ENCODE data around the gene TEX101. TPM values are rescaled to one million over a fixed set of nuclear protein-coding genes. Genes with fewer than 3 reads are reported as not detected.

Gene TEX101
- total and polyA plus RNA-seq, 5 donors from 2014 or later: not detected

DNA sequence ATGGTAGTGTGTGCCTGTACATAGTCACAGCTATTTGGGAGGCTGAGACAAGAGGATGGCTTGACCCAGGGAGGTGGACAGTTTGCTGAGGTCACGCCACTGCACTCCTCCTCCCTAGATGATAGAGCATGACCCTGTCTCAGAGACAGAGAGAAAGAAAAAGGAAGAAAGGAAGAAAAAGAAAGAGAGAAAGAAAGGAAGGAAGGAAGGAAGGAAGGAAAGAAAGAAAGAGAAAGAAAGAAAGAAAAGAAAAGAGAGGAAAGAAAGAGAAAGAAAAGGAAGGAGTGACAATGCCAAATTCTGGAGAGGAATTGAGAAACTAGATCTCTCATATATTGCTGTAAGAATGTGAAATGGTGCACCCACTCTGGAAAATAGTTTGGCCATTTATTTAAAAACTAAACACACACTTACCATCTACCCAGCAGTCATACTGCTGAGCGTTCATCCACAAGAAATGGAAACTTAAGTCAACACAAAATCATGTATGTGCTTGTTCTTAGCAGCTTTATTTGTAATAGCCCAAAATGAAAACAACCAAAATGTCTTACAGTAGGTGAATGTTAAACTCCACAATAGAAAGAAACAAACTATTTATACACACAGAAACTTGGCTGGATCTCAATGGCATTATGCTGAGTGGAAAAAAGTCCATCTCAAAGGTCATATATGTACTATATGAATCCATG, 7.5 kb downstream of the TEX101 start:
- H3K36me3 ChIP-seq (ENCODE audit: control insufficient read depth, insufficient read depth, low read length): no peaks in the 10 kb centered on the region
- H3K27ac ChIP-seq (ENCODE audit: insufficient read depth, low read length, poor library complexity, severe bottlenecking): no peak overlapping the region
- DNase-seq: no peak
- peaks cover 4% of the 10 kb centered on the region for H3K27me3 Mint-ChIP-seq
- H3K9me3 ChIP-seq (ENCODE audit: control insufficient read depth in 2 of 2, low read length in 2 of 2): no peaks in the 10 kb centered on the region
- H3K27me3 ChIP-seq (ENCODE audit: control insufficient read depth, insufficient read depth, low read length): peaks cover 4% of the 10 kb centered on the region
- H3K4me1 ChIP-seq (ENCODE audit: control insufficient read depth, insufficient read depth, low read length, poor library complexity, severe bottlenecking): no peaks in the 10 kb centered on the region
- peaks cover 0 to 12% (median 6%) of the 10 kb centered on the region in 4 donors for H3K4me1 Mint-ChIP-seq
- no peak for ATAC-seq (ENCODE audit: low read depth in 2 of 2)
- H3K36me3 Mint-ChIP-seq: no peaks in the 10 kb centered on the region
- no peak overlapping the region for H3K27ac Mint-ChIP-seq
- H3K4me3 Mint-ChIP-seq: no peak overlapping the region
- no peak overlapping the region for H3K4me3 ChIP-seq (ENCODE audit: low read depth, low read length)
- peaks cover 0 to 1% (median 0%) of the 10 kb centered on the region in 7 donors for H3K9me3 Mint-ChIP-seq

DNA sequence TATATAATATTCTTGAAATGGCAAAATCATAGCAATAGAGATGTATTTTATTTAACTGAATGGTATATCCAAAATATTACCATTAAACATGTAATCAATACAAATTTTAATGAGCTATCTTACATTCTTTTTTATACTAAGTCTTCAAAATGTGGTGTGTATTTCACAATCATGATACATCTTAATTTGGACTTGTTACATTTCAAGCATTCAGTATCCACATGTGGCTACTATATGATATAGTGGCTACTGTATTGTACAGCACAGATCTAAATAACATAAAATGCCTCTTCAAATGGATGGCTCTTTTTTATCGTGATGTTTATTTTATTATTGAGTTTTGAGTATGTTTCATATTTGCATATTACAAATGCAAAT, 8.0 kb downstream of the TEX101 start:
- Histone ChIP-seq H3K4me3 (ENCODE audit: low read depth, low read length) (no peak overlapping the region), H3K27me3 (ENCODE audit: control insufficient read depth, insufficient read depth, low read length) (peaks cover 4% of the 10 kb centered on the region), H3K9me3 (ENCODE audit: control insufficient read depth in 2 of 2, low read length in 2 of 2) (no peaks in the 10 kb centered on the region), H3K4me1 (ENCODE audit: control insufficient read depth, insufficient read depth, low read length, poor library complexity, severe bottlenecking) (no peaks in the 10 kb centered on the region), H3K36me3 (ENCODE audit: control insufficient read depth, insufficient read depth, low read length) (no peaks in the 10 kb centered on the region), H3K27ac (ENCODE audit: insufficient read depth, low read length, poor library complexity, severe bottlenecking) (no peak overlapping the region)
- Mint-ChIP-seq H3K36me3 (no peaks in the 10 kb centered on the region), H3K27ac (no peak overlapping the region), H3K9me3 (peaks cover 0 to 1% (median 0%) of the 10 kb centered on the region in 7 donors), H3K4me1 (peaks cover 0 to 12% (median 6%) of the 10 kb centered on the region in 4 donors), H3K4me3 (no peak overlapping the region), H3K27me3 (peaks cover 4% of the 10 kb centered on the region)
- DNase-seq: no peak
- ATAC-seq (ENCODE audit: low read depth in 2 of 2): no peak

- H3K4me1 Mint-ChIP-seq: peaks cover 0 to 12% (median 6%) of the 10 kb centered on the region in 4 donors
- H3K9me3 Mint-ChIP-seq: peaks cover 0 to 1% (median 0%) of the 10 kb centered on the region in 7 donors
- H3K36me3 Mint-ChIP-seq: no peaks in the 10 kb centered on the region
- H3K4me3 Mint-ChIP-seq: no peak overlapping the region
- Histone ChIP-seq H3K27me3 (ENCODE audit: control insufficient read depth, insufficient read depth, low read length) (peaks cover 4% of the 10 kb centered on the region), H3K27ac (ENCODE audit: insufficient read depth, low read length, poor library complexity, severe bottlenecking) (no peak overlapping the region), H3K4me3 (ENCODE audit: low read depth, low read length) (no peak overlapping the region), H3K9me3 (ENCODE audit: control insufficient read depth in 2 of 2, low read length in 2 of 2) (no peaks in the 10 kb centered on the region), H3K4me1 (ENCODE audit: control insufficient read depth, insufficient read depth, low read length, poor library complexity, severe bottlenecking) (no peaks in the 10 kb centered on the region), H3K36me3 (ENCODE audit: control insufficient read depth, insufficient read depth, low read length) (no peaks in the 10 kb centered on the region)
- no peak for DNase-seq
- ATAC-seq (ENCODE audit: low read depth in 2 of 2): no peak
- no peaks in the 10 kb centered on the region for H3K27me3 Mint-ChIP-seq
- no peak overlapping the region for H3K27ac Mint-ChIP-seq
These were observed 9.1 kb downstream of the TEX101 start for GRCh38 chr19:43423779-43424178.

DNA sequence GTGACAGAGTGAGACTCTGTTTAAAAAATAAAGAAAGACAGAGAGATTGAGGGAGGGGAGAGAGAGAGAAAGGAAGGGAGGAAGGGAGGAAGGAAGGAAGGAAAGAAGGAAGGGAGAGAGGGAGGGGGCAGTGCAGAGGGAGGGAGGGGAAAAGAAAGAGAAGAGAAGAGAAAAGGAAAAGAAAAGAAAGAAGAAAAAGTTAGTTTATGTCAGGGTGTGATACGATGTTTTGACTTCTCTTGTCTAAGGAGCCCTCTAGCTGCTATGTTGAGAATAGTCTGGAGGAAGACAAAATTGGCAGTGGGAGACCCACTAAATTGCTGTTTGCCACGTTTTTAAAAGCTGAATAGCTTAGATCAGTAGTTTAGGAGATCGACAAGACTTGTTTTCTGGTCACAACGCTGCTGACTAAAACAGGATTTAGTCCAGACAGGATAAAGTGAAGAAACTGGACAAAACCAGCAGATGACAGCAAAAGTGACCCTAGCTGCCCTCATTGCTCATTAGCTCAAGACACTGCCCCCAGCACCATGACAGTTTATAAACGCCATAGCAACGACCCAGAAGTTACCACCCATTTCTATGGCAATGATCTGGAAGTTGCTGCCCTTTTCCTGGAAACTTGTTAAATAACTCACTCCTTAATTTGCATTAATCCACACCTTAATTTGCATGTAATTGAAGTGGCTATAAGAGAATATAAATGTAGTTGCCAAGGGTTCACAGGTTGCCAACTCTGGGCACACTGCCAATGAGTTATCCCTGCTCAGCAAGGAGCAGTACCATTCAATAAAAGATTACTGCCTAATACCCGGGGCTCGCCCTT, 11.1 kb downstream of the TEX101 start:
- H3K4me3 Mint-ChIP-seq: no peak overlapping the region
- peak overlapping the region; percentile 3 to 62 (median 35) for H3K27ac Mint-ChIP-seq
- H3K4me3 ChIP-seq (ENCODE audit: low read depth, low read length): no peak overlapping the region
- H3K27ac ChIP-seq (ENCODE audit: insufficient read depth, low read length, poor library complexity, severe bottlenecking): no peak overlapping the region
- no peaks in the 10 kb centered on the region for H3K9me3 ChIP-seq (ENCODE audit: control insufficient read depth in 2 of 2, low read length in 2 of 2)
- no peaks in the 10 kb centered on the region for H3K27me3 Mint-ChIP-seq
- H3K36me3 Mint-ChIP-seq: no peaks in the 10 kb centered on the region
- peaks cover 4% of the 10 kb centered on the region for H3K27me3 ChIP-seq (ENCODE audit: control insufficient read depth, insufficient read depth, low read length)
- no peaks in the 10 kb centered on the region for H3K36me3 ChIP-seq (ENCODE audit: control insufficient read depth, insufficient read depth, low read length)
- H3K4me1 ChIP-seq (ENCODE audit: control insufficient read depth, insufficient read depth, low read length, poor library complexity, severe bottlenecking): peaks cover 8% of the 10 kb centered on the region
- H3K4me1 Mint-ChIP-seq: peaks cover 7 to 20% (median 12%) of the 10 kb centered on the region in 4 donors
- peaks cover 0 to 1% (median 0%) of the 10 kb centered on the region in 7 donors for H3K9me3 Mint-ChIP-seq
- DNase-seq (peak in 1 of 3 donors; percentile 23), ATAC-seq (ENCODE audit: low read depth in 2 of 2) (no peak)

- Mint-ChIP-seq H3K36me3 (no peaks in the 10 kb centered on the region), H3K4me3 (no peak overlapping the region), H3K4me1 (peaks cover 11 to 34% (median 23%) of the 10 kb centered on the region in 4 donors), H3K9me3 (no peaks in the 10 kb centered on the region), H3K27me3 (no peaks in the 10 kb centered on the region), H3K27ac (peak overlapping the region in 1 of 3 donors; percentile 32)
- Histone ChIP-seq H3K4me3 (ENCODE audit: low read depth, low read length) (no peak overlapping the region), H3K9me3 (ENCODE audit: control insufficient read depth in 2 of 2, low read length in 2 of 2) (no peaks in the 10 kb centered on the region), H3K27ac (ENCODE audit: insufficient read depth, low read length, poor library complexity, severe bottlenecking) (no peak overlapping the region), H3K4me1 (ENCODE audit: control insufficient read depth, insufficient read depth, low read length, poor library complexity, severe bottlenecking) (peaks cover 16% of the 10 kb centered on the region), H3K36me3 (ENCODE audit: control insufficient read depth, insufficient read depth, low read length) (no peaks in the 10 kb centered on the region), H3K27me3 (ENCODE audit: control insufficient read depth, insufficient read depth, low read length) (no peaks in the 10 kb centered on the region)
- DNase-seq (no peak), ATAC-seq (ENCODE audit: low read depth in 2 of 2) (no peak)
These were observed 14.7 kb downstream of the TEX101 start for GRCh38 chr19:43429395-43429794.

GRCh38 chr19:43430142-43430710, 15.5 kb downstream of the TEX101 start:
- peak overlapping the region in 1 of 4 donors; percentile 48 for H3K4me3 Mint-ChIP-seq
- H3K9me3 Mint-ChIP-seq: no peaks in the 10 kb centered on the region

GRCh38 chr19:43430976-43431375, 16.3 kb downstream of the TEX101 start:
- Histone ChIP-seq H3K4me3 (ENCODE audit: low read depth, low read length) (no peak overlapping the region), H3K27me3 (ENCODE audit: control insufficient read depth, insufficient read depth, low read length) (no peaks in the 10 kb centered on the region), H3K4me1 (ENCODE audit: control insufficient read depth, insufficient read depth, low read length, poor library complexity, severe bottlenecking) (peaks cover 16% of the 10 kb centered on the region), H3K9me3 (ENCODE audit: control insufficient read depth in 2 of 2, low read length in 2 of 2) (no peaks in the 10 kb centered on the region), H3K36me3 (ENCODE audit: control insufficient read depth, insufficient read depth, low read length) (no peaks in the 10 kb centered on the region), H3K27ac (ENCODE audit: insufficient read depth, low read length, poor library complexity, severe bottlenecking) (no peak overlapping the region)
- H3K9me3 Mint-ChIP-seq: peaks cover 0 to 2% (median 0%) of the 10 kb centered on the region in 7 donors
- H3K27me3 Mint-ChIP-seq: no peaks in the 10 kb centered on the region
- peaks cover 11 to 32% (median 23%) of the 10 kb centered on the region in 4 donors for H3K4me1 Mint-ChIP-seq
- no peaks in the 10 kb centered on the region for H3K36me3 Mint-ChIP-seq
- no peak overlapping the region for H3K27ac Mint-ChIP-seq
- DNase-seq: no peak
- no peak overlapping the region for H3K4me3 Mint-ChIP-seq
- no peak for ATAC-seq (ENCODE audit: low read depth in 2 of 2)

More at GRCh38 chr19:43430142-43430710, 15.5 kb downstream of the TEX101 start:
- Histone ChIP-seq H3K27ac (ENCODE audit: insufficient read depth, low read length, poor library complexity, severe bottlenecking) (no peak overlapping the region), H3K9me3 (ENCODE audit: control insufficient read depth in 2 of 2, low read length in 2 of 2) (no peaks in the 10 kb centered on the region), H3K36me3 (ENCODE audit: control insufficient read depth, insufficient read depth, low read length) (no peaks in the 10 kb centered on the region), H3K4me1 (ENCODE audit: control insufficient read depth, insufficient read depth, low read length, poor library complexity, severe bottlenecking) (peaks cover 16% of the 10 kb centered on the region), H3K27me3 (ENCODE audit: control insufficient read depth, insufficient read depth, low read length) (no peaks in the 10 kb centered on the region), H3K4me3 (ENCODE audit: low read depth, low read length) (no peak overlapping the region)
- Mint-ChIP-seq H3K4me1 (peaks cover 11 to 33% (median 24%) of the 10 kb centered on the region in 4 donors), H3K36me3 (no peaks in the 10 kb centered on the region), H3K27ac (peak overlapping the region in 2 of 3 donors; percentile 38 to 41), H3K27me3 (no peaks in the 10 kb centered on the region)
- DNase-seq (peak in 2 of 3 donors; percentile 18 to 20), ATAC-seq (ENCODE audit: low read depth in 2 of 2) (peak in 1 of 2 donors; percentile 28)
